Medulla oblongata (tissue), 1 donor: ENCODE data around the gene EXOC3.
"Not testable (repeated sequence)": the region's sequence is repeated elsewhere in the genome, so short reads cannot be mapped to it uniquely, and the experiment has no call there.

Experiments used
- DNase-seq: peaks from one replicate; pipeline ENCODE4 v3.0.0-alpha.2; 2015; ENCODE audit errors: extremely low spot score

EXOC3 gene

DNA sequence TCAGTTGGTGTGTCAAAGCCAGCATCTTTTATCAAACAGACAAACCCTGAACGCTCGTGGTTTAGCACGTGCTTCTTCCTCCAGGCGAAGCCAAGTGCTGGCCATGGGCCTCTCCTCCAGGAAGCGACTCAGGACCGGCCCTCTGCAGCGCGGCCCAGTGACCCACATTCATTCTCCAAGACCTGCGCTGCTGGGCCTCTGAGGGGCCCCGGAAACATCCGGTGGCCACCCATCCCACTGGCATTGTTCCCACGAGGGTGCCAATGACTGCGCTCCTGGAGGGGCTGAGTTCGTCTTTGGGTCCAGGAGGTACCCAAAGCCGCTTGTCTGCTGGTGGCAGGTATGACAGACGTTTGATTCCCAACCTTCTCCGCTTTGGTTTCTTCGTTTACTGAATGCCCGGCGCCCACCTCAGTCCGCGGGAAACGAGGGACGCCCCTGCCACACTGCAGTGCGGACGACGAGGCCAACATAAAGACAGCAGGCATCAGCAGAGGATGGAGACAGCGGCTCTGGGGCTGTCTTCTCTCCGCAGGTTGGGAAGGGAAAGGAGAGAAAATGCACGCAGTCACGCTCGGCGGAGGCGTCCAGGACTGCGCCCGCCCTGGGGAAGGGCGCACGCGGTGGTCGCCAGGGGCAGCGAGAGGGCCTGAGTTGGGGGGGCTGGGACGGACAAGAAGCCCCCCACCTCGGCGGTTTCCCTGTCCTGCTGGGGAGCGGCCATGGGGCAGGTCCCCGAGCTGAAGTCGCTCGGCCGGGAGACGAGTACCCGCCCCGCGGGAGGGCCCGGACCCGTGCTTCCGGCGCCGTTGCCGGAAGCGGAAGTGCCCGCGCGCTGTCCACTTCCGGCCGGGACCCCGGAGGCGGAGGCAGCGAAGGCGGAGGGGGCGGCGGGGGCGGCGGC is at the start of gene EXOC3:
EXOC3 (plus strand) TSS at position 842 of the 904 bp plus-strand sequence. CDS start 3,030 bp downstream, outside the sequence.
- peak; percentile 75 for DNase-seq

DNA sequence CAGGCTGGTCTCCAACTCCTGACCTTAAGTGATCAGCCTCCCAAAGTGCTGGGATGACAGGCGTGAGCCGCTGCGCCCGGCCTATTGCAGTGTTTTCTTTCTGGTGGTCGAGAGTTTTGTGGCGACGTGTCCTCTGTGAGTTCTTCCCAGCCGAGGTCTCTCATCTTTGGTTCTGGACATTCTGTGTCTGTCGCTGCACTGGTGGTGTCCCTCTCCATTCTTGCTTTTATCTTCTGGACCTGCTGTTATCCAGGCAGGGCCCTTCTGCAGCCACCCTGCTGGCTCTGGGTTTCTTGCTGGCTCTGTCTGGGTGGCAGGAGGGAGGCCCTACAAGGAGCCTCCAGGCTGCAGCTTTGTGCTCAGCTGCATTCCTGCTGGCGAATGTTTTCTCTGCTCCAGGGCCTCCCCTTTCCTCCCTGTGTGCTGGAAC is 49.1 kb upstream of the EXOC3 start:
- DNase-seq, result no peak

DNA sequence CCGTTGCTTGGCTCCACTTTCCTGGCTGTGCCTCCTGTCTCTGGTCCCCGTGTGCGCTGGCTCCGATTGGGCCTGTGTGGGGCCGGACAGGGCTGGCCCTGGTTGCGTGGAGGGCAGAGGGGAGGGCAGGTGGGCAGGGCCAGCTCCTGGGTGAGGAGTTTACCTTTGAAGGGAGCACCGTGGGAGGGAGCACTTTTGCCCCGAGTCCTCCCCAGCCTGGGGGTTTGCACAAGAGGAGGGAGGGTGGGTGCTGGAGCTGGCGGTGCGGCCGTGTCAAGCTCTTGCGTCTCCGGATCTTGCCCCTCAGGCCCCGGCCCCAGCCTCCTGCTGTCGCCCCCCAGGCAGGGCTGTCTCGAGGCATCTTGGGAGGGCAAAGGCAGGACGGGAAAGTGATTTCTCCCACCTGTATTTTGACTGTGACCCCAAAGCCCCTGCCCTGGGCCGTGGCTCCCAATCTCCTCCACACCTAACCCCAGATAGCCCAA is 48.3 kb upstream of the EXOC3 start:
- DNase-seq, result no peak

DNA sequence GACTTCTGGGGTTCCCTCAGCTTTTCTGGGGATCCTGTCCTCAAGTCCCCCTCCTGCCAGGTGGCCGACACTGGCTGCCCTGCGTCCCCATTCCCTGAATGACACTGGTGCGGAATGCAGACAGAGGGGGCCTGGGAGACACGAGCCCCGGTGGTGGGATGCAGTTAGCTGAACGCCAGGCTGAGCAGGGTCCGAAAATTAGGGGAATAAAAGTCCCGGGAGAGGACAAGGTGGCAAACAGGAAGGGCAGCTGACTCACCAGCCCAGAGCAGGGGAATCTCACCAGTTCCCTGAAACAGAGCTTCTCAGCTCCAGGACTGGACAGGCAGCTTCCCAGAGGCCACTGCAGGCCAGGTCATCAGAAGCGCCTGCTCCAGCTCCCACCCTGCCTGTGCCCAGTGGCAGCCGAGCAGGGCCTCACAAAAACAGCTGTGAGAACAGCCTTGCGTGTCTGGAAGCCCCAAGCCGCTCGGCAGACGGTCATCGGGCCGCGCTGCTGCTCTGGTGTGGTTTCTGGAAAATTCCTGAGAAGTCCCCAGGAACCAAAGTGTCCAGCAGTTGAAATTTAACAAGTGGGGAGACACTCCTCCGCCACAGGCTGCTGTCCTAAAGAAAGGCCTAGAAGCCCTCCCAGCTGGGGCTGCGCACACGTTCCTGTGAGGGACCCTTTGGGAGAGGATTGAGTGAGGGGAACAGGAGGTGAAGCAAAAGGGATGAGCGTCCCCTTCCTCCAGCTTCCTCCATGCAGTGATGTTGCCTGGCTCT is 47.6 kb upstream of the EXOC3 start:
- no peak for DNase-seq

DNA sequence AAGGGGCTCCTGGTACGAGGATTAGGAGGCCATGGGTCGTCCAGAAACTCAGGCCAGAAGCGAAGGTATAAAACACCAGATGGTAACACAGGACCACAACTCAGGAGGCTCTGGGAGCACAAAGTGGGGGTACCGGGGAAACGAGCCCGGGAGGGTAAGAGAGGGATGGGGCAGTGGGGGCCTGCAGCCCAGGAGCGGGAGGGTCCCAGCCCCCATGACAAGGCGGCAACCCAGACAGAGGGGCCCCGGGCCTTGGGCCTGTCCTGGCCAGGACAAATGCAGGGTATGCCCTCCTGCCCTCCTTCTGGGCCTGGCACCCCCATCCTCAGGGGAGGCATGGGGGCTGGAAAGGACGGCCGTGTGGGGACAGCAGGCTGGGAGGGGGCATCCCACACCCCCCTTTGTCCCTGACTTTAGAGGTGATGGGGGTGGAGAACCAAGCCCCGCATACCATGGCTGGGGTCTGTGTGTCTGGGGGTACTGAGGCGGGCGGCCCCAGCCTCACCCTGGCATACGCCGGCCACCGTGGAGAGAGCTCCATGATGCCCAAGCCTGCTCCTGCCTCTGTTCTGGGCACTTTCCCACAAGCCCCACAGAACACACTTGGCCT is 47.0 kb upstream of the EXOC3 start:
- DNase-seq, result no peak

DNA sequence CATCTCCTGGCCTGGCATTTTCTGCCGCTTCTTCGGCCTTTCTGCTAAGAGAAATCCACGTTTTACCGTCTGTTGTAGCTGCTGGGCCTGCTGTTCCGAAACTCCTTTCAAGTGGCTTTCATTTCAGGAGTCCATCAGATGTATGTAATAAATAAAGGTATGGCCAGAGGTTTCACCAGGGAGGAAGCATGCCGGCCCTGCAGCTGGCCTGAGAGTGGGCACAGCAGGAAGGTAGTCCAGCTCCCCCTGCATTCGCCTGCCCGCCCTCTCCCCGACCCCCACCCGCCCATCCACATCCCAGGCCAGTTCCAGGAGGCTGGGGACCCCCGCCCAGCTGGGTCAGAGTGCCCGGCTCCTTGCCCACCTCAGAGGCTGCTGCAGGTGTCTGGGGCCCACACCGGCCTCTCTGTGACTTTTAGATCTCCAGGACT is 46.4 kb upstream of the EXOC3 start:
- no peak for DNase-seq

DNA sequence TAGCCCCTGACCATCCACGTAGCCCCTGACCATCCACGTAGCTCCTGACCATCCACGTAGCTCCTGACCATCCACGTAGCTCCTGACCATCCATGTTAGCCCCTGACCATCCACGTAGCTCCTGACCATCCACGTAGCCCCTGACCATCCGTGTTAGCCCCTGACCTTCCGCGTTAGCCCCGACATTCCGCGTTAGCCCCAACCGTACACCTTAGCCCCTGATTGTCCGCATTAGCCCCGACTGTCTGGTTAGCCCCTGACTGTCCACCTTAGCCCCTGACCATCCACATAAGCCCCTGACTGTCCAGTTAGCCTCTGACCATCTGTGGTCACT is 44.9 kb upstream of the EXOC3 start:
- not testable (repeated sequence) for DNase-seq

DNA sequence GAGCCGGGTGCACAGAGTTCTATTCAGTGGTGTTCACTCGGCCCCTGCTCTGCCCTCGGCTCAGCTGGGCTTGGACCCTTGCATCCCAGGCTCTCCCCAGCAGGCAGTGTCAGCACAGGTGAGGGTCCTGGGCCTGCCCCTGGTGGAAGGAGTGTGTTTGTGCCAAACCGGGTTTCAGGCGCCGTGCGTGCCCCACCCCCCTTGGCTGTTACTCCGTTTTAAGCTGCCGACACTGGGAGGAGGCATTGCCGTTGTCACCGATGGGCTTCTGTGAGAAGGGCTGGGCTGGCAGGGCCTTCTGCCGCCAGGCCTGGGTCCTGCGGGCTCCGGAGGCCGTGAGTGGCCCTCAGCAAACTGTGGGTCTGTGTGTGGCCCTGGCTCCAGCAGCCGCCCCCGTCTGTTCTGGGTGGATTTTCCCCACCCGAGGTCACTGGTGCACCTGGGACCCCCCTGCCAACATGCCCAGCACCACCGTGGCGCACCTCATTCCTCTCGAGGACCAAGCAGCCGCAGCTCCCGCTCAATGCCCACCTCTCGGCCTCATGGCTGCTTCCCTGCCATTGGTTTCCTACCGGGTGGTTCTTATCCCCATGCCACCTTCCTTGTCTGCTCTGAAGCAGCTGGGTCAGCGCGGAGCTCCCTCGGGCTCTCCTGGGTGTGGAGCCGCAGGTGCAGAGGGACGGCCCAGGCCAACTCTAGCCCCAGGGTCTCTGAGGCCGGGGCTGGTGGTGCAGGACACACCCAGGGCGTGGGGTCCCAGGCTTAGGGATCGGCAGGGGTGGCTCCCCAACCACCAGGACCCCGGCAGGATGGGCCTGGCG is 44.3 kb upstream of the EXOC3 start:
- DNase-seq, result no peak

DNA sequence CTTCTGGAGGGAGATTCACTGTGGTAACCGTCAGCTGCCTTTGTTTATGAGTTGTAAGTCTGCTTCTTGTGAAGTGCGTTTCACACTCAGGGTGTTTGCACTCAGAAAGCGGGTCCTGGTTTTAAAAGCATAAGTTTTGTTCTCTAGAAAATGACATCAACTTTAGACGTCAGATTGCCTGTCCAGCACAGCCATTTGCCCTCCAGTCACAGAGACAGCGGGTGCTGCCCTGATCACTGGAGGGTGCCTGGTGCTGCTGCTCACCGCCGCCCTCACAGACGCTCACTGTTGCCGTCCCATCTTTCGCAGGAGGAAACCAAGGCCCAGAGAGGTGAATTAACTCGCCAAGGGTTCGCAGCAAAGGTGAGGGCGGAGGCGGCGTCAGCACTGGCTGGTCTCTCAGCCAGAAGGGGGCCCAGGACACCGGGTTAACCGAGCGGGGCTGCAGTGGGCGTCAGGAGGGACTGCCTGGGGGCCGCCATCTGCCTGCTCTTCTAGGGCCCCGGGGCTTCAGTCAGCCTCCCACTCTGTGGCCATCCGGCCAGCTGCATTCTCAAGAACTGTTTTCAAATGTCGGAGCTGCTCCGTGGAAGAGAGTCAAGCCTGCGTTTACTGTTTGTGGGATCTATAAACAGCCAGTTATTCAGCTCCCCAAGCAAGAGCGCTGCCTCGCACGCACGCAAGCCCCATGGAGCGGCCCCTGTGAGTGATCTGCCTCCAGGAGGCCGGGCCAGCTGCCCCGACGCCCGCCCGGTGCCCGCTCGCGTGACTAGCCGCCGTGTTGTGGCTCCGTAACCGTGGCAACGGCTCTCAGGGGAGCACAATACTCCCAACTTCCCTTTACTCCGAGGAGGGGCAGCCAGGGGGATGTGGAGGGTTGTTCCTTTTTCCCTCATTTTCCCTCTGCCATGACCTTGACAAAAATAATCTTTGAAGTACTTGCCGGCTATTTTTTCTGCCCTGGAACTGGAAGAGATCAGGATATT is 43.4 kb upstream of the EXOC3 start:
- DNase-seq, result peak; percentile 51

DNA sequence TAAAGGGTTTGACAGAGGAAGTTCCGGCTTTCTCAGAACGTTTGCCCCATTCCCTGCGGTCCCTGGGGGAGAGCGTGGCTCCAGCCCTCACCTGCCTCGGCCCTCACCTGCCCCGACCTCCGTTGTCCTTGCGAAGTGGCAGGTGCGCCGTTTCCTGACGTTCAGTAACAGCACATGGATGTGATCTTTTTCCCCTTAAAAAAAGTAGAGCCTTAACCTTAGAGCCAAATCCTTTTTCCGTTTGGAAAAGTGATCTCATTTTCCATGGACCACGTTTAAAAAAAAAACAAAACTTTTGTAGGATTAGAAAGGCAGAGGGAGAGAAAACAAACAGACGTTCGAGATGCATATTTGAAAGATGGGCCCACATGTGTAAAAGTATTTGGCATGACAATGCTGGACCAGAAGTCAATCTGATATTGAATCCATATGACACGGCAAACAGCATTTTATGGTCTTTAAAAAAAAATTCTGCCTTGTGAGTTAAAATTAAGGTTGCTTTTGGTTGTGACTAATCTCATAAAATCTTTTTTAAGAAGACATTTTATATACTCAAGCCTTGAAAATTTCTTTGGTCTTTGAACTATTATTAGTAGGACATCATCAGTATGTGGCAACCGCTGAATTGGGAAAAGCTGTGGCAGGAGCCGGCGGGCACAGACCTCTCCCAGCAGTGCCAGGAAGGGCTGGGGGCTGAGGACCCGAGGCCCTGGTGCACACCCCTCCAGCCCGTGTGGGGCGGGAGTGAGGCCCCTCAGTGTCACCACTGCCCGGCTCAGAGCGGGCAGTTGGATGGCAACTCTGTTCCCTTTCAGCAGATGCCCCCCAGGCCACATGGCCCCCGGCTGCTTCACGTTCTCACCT is 42.5 kb upstream of the EXOC3 start:
- no peak for DNase-seq

DNA sequence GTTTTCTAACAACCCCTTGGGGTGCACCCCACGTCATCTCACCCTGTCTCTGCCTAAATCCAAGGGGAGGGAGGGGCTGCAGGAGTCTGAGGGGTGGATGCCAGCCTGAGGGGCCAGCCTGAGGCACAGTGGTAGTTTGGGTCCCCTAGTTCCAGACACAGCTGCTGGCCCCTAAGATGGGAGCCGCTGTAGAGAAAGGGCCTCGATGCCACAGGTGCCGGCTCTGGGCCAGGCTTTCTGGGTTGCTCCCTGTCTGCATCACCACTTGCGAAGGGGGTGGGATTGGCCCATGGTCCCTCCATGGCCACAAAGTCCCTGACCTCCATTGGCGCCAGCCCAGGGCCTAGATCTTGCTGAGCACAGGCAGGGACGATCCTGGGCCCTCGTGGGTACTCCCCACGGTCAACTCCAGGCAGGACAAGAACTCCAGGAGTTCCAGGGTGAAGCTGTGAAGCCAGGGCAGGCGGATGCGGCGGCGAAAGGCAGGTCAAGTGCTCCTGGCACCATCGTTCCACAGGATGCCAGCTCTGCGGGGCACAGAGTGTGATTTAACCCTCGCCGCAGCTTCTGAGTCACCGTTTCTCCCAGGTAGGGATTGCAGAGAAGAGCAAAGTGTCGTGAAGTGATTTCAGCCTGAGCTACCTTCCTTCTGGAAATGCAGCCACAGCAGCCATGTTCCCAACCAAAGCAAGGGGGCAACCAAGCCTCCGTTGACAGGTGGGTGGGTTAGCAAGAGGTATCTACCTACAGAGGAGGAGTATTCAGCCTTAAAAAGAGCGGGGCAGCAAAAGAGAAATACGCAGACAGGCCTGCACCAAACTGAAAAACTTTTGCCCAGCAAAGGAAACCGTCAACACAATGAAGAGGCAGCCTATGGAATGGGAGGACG is 41.6 kb upstream of the EXOC3 start:
- DNase-seq, result no peak

DNA sequence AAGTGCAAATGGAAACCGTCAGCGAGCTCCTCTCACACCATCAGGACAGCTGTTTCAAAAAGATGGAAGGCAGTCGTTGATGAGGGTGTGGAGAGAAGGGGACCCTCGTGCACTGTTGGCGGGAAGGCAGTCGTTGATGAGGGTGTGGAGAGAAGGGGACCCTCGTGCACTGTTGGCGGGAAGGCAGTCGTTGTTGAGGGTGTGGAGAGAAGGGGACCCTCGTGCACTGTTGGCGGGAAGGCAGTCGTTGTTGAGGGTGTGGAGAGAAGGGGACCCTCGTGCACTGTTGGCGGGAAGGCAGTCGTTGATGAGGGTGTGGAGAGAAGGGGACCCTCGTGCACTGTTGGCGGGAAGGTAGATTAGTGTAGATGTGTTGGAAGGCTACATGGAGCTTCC is 40.8 kb upstream of the EXOC3 start:
- DNase-seq, result not testable (repeated sequence)

DNA sequence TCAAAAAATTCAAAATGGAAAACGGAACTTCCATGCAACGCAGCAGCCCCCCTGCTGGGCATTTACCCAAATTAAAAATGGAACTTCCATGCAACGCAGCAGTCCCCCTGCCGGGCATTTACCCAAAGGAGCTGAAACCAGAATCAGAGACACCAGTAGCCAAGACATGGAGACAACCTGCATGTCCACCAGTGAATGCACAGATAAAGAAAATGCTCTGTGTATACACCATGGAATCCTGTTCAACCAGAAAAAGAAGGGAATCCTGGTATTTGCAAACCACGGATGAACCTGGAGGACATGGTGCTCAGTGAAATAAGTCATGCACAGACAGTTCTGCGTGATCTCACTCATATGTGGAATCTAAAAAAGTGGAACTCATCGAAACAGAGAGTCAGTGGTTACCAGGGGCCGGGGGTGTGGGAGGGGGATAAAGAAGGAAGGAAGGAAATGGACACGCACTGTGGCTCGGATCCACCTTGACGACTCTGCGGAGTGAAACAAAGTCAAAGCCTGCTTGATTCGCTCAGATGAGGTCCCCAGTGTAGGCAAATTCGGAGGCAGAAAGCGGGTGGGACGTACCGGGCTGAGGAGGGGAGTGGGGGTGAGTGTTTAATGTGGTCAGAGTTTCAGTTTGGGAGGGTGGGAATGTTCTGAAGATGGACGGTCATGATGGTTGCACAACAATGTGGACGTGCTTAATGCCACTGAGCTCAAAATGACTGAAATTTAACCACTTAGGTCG is 40.2 kb upstream of the EXOC3 start:
- no peak for DNase-seq

DNA sequence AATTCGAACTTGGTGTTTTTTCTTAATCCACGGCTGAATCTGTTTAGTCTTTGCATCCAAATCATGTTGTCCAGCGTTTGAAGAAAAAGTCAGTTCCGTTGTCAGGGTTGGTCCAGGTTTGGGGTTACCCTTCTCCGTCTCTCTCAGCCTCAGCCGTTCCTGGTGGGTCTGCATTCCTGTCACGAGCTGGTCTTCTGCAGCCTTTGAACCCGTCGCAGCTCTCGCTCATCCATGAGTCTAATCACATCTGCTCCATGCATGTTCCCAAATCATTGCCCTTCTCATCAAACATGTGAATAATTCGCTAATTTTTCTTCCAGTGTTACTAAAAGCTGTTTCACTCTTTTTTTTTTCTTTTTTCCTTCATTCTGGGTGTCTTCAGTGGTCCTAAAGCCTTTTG is 39.0 kb upstream of the EXOC3 start:
- DNase-seq, result no peak

DNA sequence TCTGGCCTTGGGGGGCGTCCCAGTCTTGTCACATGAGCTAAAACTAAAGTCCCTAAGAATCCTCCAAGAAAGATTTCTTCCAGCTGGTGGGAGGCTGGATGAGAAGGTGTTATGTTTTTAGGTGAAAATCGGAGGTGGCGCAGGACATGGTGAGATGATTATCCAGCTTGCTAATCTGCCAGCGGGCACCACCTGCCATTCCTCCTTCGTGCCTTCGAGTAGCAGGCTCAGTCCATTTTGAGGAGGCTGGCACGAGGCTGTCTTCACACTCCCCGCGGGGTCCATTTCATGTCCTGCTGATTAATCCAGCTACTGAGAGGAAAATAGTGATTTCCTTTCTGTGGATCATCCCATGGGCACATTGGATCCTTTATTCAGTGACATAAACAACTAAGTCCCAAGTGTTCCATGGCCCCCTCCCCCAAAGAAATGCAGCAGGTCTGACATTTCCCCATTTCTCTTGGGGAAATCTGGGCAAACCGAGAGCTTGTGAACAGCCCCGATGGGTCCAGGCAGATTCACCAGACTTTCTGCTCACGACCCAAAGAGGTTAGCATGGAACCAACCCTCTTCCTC is 38.2 kb upstream of the EXOC3 start:
- no peak for DNase-seq

DNA sequence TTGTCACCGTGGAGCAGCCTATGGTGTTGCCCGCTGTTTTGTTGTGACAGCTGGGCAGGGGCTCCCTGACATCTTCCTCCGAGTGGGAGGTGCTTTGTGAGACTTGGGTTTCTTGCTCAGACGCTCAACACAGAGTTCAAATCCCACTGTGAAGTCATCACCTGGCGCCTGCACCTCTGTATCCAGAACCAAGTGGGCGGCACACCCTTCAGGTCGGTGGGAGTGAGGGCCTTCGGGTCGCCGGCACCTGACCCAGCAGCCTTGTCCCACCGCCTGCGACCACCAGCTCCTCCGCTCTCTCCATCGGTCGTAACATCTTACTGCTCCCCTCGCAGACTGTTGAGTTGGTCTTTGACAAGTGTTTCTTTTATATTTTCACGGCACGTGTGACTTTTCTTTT is 37.6 kb upstream of the EXOC3 start:
- DNase-seq, result no peak

DNA sequence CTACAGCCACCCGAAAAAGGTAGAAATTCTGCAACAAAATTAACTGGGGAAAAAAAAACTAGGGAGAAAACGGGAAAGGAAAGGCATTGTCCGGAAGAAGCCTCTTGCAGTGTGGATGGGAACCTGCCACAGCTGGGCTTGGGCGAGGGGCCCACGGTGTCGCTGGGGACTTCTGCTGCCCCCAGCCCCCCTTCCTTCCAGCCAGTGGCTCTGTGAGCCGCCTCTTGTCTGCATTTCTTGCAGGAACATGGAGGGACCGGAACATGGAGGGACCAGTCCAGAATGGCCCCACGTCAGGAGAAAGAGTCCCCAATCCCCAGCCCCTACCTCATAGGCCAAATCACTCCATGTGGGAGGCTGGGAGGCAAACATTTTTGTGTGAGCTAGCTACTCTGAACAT is 36.9 kb upstream of the EXOC3 start:
- no peak for DNase-seq
